ENCODE measurements around the gene CTDP1.

CTDP1 gene

DNA sequence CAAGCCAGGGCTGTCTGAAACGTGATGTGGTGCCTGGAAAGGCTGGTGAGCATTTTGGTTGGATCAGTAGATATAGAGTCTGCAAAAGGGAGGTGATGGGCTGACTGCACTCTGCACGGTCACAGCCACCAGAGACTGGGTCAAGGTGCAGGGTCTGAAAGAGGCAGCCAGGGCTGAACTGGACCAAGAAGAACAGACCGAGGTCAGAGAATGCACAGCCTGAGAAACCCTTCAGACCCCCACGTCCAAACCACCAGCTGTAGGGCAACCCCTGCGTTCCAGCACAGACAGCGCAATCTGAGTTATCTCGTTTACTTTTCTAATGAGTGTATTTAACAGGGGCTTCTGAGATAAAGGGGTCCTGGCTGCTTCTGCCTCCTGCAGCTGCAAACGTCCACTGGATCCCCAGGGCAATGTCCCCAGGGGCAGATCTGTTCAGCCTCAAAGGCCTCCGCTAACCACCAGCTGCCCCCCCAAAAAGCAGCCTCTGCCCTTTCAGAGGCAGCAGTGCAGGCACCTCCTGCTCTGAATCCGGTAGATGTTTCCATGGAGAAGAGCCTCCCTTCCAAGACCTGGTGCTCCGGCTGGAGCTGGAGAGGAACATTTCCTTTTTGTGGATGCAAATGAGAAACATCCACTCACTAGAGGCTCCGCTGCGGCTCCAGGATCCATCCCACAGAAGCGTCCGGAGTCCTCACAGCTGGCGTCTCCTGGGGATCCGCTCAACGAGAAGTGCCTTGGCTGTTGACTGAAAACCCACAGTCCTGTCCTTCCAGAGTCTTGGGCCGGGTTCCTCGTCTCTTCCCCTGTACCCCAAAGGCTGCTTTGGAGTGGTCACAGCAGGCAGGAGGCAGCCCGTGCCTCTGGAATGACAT, 117.2 kb downstream of the CTDP1 start:
- DNase-seq (ENCODE audit: low spot score): no peak

DNA sequence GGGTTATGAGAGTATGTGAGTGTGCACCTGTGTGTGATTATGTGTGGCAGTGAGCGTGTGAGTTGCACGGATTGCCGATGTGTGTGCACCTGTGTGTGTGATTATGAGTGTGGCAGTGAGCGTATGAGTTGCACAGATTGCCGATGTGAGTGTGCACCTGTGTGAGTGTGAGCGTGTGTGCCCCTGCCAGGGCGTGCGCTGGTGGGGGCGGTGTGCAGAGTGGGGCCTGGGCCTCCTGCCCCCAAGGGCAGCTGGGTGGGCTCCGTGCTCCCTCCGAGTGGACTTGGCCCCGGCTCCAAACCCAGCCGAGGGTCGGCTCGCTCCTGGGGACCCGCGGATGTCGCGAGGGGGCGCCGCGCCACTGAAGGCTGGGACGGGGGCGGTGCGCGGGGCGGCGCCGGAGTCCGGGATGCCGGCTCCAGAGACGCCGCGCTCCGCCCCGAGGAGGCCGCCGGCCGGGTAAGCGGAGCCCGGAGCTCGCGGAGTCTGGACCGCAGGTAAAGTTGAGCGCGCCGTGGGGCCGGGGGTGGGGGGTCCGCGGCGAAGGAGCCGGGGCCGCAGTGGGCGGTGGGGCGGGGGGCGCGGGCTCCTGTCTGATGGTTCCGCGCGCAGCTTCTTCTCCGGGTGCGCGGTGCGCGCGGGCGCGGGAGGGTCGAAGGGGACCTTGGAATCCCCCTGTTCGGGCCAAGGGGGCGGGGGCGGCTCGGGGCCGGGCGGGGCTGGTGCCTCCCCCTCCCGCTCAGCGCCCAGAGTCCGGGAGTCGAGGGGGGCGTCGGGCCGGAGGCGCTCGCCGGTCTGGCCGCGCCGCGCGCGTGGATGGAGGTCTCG, 118.1 kb downstream of the CTDP1 start, which contains the start of gene KCNG2:
TSS of gene KCNG2 (plus strand) at position 421 of the 828 bp plus-strand sequence. CDS start 65,730 bp downstream, outside the sequence.
- DNase-seq (ENCODE audit: low spot score): no peak

DNA sequence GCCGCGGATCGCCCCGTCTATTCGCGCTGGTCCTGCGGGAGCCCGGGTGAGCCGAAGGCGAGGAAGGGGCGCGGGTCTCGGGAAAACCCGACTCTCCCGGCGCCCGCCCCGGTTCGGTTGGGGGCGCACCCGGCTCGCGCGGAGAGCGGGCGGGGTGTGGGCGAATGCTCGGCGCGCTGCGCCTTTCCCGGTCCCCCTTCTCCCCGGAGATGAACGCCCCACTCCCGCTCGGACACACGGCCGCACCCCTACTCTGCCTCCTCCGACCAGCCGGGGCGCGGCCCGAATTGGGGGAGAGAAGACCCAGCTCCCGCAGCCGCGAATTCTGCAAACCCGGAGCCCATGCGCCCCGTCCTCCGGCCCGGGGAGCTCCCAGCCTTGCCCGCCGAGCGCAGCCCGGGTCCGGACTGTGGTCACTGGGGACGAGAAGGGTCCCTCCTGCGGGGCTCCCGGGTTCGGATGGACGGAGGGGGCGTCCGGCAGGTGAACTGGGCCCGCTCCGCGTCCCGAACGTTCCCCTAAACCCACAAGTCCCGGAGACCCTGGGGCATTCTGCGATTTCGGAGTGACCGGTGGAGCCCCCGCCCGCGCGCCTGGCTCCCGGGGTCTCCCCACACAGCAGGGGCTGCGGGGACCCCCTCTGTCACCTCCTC, 118.9 kb downstream of the CTDP1 start:
- no peak for DNase-seq (ENCODE audit: low spot score)

DNA sequence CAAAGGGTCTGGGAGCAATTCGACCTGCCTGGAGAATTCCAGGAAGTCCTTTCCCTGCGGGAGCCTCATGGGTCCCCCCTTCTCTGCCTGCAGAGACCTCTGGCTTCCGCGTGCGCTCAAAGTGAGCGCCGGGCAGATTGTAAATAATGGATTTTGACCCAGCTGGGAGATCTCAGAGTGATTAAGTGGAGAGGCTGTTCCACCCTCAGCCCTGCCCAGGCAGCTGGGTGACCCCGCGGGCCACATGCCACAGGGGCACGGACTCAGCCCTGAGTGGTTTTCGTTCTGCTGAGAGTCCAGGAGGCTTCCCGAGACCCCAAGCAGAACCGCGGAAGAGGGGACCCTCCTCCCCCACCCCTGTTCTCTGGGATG, 119.4 kb downstream of the CTDP1 start:
- no peak for DNase-seq (ENCODE audit: low spot score)

DNA sequence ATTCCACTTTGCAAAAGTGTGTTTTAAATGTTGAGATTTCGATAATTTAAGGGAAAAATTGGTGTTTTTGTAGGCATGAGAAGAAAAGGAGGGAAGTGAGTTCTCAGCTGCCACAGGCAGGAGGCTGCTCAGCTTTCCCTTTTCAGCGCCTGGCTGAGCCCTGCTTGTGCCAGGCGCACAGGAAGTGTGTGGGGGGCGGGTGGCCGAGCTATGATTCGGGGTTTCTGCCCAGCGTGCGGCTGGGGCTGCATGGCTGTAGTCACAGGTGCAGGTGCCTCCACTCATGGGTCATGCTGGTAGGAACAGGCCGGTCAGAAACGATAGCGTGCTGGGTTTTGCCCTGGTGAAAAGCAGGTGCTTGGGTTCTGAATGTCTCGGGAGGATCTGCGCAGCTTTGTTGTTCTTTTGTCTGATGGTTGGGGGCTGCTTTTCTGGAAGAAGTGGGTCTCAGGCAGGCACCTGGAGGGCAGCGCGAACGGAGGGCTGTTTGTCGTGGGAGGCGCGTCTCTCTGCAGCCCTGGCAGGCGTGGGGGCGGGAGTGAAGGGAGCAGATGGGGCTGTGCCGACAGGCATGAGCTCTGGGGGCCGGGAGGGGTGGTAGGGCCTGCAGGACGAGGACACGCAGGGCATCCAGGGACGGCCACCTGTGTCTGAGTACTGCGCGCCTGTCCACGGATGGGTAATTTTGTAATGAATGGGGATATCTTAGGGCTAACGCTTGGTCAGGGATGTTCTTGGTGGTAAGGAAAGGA, 120.2 kb downstream of the CTDP1 start:
- no peak for DNase-seq (ENCODE audit: low spot score)

DNA sequence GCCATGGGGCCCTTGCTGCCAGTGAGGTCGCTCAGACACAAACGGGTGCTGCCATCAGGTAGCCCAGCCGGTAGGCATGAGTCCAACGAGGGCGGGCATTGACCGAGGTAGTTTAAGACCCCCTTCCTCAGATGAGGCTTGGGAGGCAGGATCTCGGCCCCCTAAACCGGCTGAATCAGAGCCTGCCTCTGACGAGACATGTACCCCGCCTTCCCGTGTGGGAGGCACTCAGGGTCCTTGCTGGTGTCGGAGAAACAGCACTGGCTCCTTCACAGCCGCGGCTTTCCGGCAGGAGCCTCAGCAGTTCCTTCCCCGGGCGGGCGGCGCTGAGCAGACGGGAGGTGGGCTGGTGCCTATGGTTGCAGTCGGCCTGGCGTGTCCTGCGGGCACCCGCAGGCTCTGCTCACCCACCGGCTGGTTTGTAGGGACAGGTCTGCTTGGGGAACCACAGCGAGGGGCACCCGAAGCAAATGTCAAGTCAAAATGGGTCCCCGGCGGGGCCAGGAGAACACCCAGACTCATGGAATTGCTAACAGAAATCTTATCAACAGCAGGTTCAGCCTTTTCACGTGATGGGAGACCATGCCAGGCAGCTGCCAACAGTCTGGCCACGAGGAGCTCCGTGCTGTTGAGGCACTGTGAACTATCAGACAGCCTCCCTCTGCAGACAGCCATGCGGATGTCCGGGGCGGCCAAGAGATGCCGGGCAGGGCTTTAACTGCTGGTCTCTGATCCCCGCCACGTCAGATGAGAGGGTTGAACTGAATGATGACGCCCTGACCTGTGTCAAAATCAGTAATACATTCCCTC, 121.0 kb downstream of the CTDP1 start:
- no peak for DNase-seq (ENCODE audit: low spot score)

DNA sequence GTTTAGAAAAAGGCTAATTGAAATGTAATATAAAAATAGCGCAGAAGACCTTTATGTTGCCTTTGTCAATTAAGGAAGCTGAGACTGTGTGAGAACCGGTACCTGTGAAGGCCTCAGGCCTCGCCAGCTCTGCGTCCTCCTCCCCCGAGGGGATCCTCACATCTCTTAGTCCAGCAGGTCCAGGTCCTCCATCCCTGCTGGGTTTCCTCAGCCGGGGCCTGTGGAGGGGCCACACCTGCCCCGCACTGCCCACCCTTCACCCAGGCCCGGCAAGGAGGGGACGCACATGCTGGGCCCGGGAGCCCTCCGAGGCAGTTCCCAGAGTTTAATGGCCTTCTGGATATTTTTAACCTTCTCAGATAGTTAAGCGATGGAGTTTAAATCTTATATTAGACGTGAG, 121.6 kb downstream of the CTDP1 start:
- DNase-seq (ENCODE audit: low spot score): no peak

DNA sequence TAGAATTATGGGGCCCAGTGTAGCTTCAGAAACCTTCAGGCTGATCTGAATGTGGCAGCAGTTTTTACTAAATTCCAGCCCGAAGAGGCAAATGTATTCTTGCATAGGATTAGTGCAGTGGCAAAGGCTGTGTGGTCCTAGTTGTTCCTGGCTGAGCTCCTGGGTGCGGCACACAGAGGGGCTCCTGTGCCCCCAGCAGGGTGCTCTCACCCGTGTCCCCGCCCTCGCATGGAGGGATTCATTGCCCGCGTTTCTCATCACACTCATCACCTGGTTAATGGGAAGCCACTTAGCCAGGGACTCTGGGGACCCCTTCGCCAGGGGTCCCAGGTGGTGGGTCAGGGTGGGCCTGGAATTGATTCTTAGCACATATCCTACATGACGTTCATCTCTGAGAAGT, 122.0 kb downstream of the CTDP1 start:
- DNase-seq (ENCODE audit: low spot score): no peak

DNA sequence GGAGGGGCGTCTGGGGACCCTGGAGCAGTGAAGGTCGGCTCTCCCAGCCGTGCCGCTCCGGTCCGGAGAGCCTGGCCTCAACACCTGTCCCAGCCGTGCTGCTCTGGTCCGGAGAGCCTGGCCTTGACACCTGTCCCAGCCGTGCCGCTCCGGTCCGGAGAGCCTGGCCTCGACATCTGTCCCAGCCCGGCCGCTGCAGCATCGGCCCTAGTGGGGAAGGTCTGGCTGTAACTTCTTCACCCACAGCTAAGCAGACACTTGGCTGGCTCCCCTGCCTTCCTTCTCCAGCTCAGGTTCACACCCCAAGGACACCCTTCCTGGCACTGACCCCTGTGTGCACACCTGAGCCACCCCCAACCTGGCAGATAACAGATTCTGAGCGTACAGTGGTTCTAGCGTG, 122.7 kb downstream of the CTDP1 start:
- no peak for DNase-seq (ENCODE audit: low spot score)

DNA sequence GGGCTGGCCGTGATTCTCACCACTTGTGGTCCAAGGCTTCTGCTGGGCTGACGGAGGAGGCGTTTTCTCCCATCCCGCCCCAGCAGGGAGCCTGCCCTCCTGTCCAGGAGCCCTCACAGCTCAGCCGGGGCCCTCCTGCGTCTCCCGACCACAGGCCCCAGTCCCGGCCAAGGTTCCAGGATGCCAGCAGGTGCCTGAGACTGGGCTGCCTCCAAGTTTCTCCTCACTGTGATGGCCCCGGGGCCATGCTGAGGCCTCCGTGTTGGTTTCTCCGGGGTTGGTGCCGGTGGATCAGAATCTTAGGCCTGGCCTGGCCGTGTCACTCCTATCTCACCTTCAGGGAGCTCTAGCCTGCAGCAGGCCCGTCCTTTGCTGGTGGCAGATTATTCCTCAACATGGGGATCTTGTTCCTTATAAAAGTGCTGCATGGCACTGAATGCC, 124.0 kb downstream of the CTDP1 start:
- no peak for DNase-seq (ENCODE audit: low spot score)

All from CD4-positive, alpha-beta T cell treated with Interleukin-15 for 4 hours (primary cell).